Tibial artery (tissue), 4 donors: ENCODE data around the gene NR3C2.

Source experiments
- DNase-seq, 2 donors: peaks; one replicate each; pipeline ENCODE4 v3.0.0-alpha.2; 2019
- H3K27ac ChIP-seq, 2 donors: fragments of 200-600 bp; sonication (generic) in 1 of 2; 1 replicate in 1 of 2; 2 replicates in 1 of 2; pipeline ENCODE4 v1.5.1; 2018 to 2019; ENCODE audit warnings: mild to moderate bottlenecking in 1 of 2
- H3K27me3 ChIP-seq, 2 donors: fragments of 200-600 bp; sonication (generic) in 1 of 2; one replicate each; pipeline versions ENCODE4 v1.5.1 to v1.6.0; 2016 to 2019
- H3K36me3 ChIP-seq, 3 donors: fragments of 200-600 bp; sonication (generic) in 2 of 3; one replicate each; pipeline ENCODE4 v1.5.1; 2016 to 2019; ENCODE audit warnings: mild to moderate bottlenecking in 2 of 3
- H3K4me1 ChIP-seq, 4 donors: fragments of 200-600 bp; sonication (generic) in 2 of 4; 1 replicate in 3 of 4; 2 replicates in 1 of 4; pipeline ENCODE4 v1.5.1; 2016 to 2019
- H3K4me3 ChIP-seq, 2 donors: fragments of 200-600 bp; sonication (generic) in 1 of 2; 1 replicate in 1 of 2; 2 replicates in 1 of 2; pipeline ENCODE4 v1.5.1; 2018 to 2019; ENCODE audit warnings: mild to moderate bottlenecking in 2 of 2
- H3K9me3 ChIP-seq, 3 donors: fragments of 200-600 bp; sonication (generic) in 1 of 3; one replicate each; pipeline ENCODE4 v1.5.1; 2016 to 2019
- CTCF ChIP-seq, 2 experiments: fragments of 200-600 bp in 1 of 2; fragments of 450-650 bp in 1 of 2; IDR thresholded peaks; one replicate each; pipeline ENCODE4 v1.5.1; 2017 to 2019; ENCODE audit warnings: antibody characterized with exemption in 2 of 2, mild to moderate bottlenecking in 1 of 2, moderate library complexity in 1 of 2
- intact Hi-C: fragments of 100-400 bp; cut with DNase I; formaldehyde crosslinking; loops from one replicate; pipeline ENCODE4 v1.15.0; 2023; ENCODE audit warnings: low total_unique reads

The NR3C2 gene

GRCh38 chr4:148057984-148058859 is 384.0 kb downstream of the NR3C2 start:
- no peak for DNase-seq
- H3K4me1 ChIP-seq, result peaks cover 0 to 36% (median 11%) of the 10 kb centered on the region in 4 donors
- no peak for TF ChIP-seq CTCF (IDR thresholded peaks at IDR 0.05)
- no peak overlapping the region for H3K4me3 ChIP-seq
- intact Hi-C loops, result no loop called here
- H3K9me3 ChIP-seq, result no peaks in the 10 kb centered on the region
- no peak overlapping the region for H3K27ac ChIP-seq
- peaks cover 0 to 10% (median 2%) of the 10 kb centered on the region in 3 donors for H3K36me3 ChIP-seq
- H3K27me3 ChIP-seq, result no peaks in the 10 kb centered on the region

GRCh38 chr4:148057516-148057915 is 384.7 kb downstream of the NR3C2 start:
- no peak for TF ChIP-seq CTCF (IDR thresholded peaks at IDR 0.05)
- intact Hi-C loops, result no loop called here
- Histone ChIP-seq H3K9me3 (no peaks in the 10 kb centered on the region), H3K4me3 (no peak overlapping the region), H3K27me3 (no peaks in the 10 kb centered on the region), H3K27ac (no peak overlapping the region), H3K4me1 (peaks cover 0 to 43% (median 11%) of the 10 kb centered on the region in 4 donors), H3K36me3 (peaks cover 0 to 4% (median 0%) of the 10 kb centered on the region in 3 donors)
- no peak for DNase-seq

- Histone ChIP-seq H3K4me1 (peaks cover 0 to 44% (median 11%) of the 10 kb centered on the region in 4 donors), H3K27ac (no peak overlapping the region), H3K9me3 (no peaks in the 10 kb centered on the region), H3K27me3 (no peaks in the 10 kb centered on the region), H3K4me3 (no peak overlapping the region), H3K36me3 (peaks cover 0 to under 1% (median 0%) of the 10 kb centered on the region in 3 donors)
- no peak for TF ChIP-seq CTCF (IDR thresholded peaks at IDR 0.05)
- DNase-seq, result peak; percentile 58 to 77
- intact Hi-C loops, result no loop called here
Observed at GRCh38 chr4:148056879-148057278, 385.3 kb downstream of the NR3C2 start.

GRCh38 chr4:148055844-148056243 is 386.4 kb downstream of the NR3C2 start:
- DNase-seq, result no peak
- H3K27me3 ChIP-seq, result no peaks in the 10 kb centered on the region
- no peak overlapping the region for H3K4me3 ChIP-seq
- intact Hi-C loops, result no loop called here
- no peak for TF ChIP-seq CTCF (IDR thresholded peaks at IDR 0.05)
- H3K27ac ChIP-seq, result no peak overlapping the region
- H3K9me3 ChIP-seq, result no peaks in the 10 kb centered on the region
- peaks cover 0 to 36% (median 8%) of the 10 kb centered on the region in 4 donors for H3K4me1 ChIP-seq
- no peaks in the 10 kb centered on the region for H3K36me3 ChIP-seq

GRCh38 chr4:148054275-148054674 is 387.9 kb downstream of the NR3C2 start:
- H3K27ac ChIP-seq, result no peak overlapping the region
- H3K27me3 ChIP-seq, result no peaks in the 10 kb centered on the region
- intact Hi-C loops, result no loop called here
- DNase-seq, result no peak
- peaks cover 0 to under 1% (median 0%) of the 10 kb centered on the region in 3 donors for H3K36me3 ChIP-seq
- no peak overlapping the region for H3K4me3 ChIP-seq
- H3K9me3 ChIP-seq, result no peaks in the 10 kb centered on the region
- TF ChIP-seq CTCF (IDR thresholded peaks at IDR 0.05), result no peak
- H3K4me1 ChIP-seq, result peaks cover 0 to 36% (median 6%) of the 10 kb centered on the region in 4 donors
